GM21529 (cell line): ENCODE measurements around the gene NEDD8.

Source experiments
- ATAC-seq: cut with Tn5 transposase; IDR thresholded peaks from one replicate; pipeline ENCODE4 v1.9.1; 2021; ENCODE audit not compliant: unreplicated experiment

Gene NEDD8

GRCh38 chr14:24232121-24232644 is at the start of gene NEDD8:
NEDD8 (minus strand) TSS chr14:24232367; CDS start chr14:24232267, 100 bp downstream.
- peak; percentile 78 for ATAC-seq

GRCh38 chr14:24281636-24282035 is 49.5 kb upstream of the NEDD8 start:
- ATAC-seq = no peak

GRCh38 chr14:24280797-24281460 is 48.8 kb upstream of the NEDD8 start:
- no peak for ATAC-seq

GRCh38 chr14:24279301-24280186 is 47.4 kb upstream of the NEDD8 start:
- ATAC-seq = peak; percentile 69

- ATAC-seq = no peak
These were observed 46.3 kb upstream of the NEDD8 start for GRCh38 chr14:24278424-24278823.

- no peak for ATAC-seq
These were observed 45.6 kb upstream of the NEDD8 start for GRCh38 chr14:24277606-24278321.

- no peak for ATAC-seq
These were observed 44.9 kb upstream of the NEDD8 start for GRCh38 chr14:24277071-24277470.

GRCh38 chr14:24274101-24274543 is 42.0 kb upstream of the NEDD8 start:
- ATAC-seq = peak; percentile 43

GRCh38 chr14:24273422-24273998 is 41.3 kb upstream of the NEDD8 start:
- no peak for ATAC-seq

- ATAC-seq = no peak
These were observed 40.3 kb upstream of the NEDD8 start for GRCh38 chr14:24272467-24272866.

GRCh38 chr14:24271834-24272263 is 39.7 kb upstream of the NEDD8 start:
- ATAC-seq = no peak

- peak; percentile 81 for ATAC-seq
These were observed 39.1 kb upstream of the NEDD8 start, which contains the start of gene RABGGTA for GRCh38 chr14:24271134-24271833. RABGGTA (minus strand) TSS chr14:24271597; CDS start chr14:24271115, 482 bp downstream.

- no peak for ATAC-seq
These were observed 38.5 kb upstream of the NEDD8 start for GRCh38 chr14:24270537-24271133.

GRCh38 chr14:24269910-24270536 is 37.9 kb upstream of the NEDD8 start:
- no peak for ATAC-seq

GRCh38 chr14:24269368-24269767 is 37.2 kb upstream of the NEDD8 start:
- ATAC-seq = no peak

- ATAC-seq = no peak
These were observed 36.1 kb upstream of the NEDD8 start for GRCh38 chr14:24268225-24268624.

GRCh38 chr14:24267516-24267915 is 35.3 kb upstream of the NEDD8 start:
- no peak for ATAC-seq

- no peak for ATAC-seq
These were observed 34.4 kb upstream of the NEDD8 start for GRCh38 chr14:24266344-24267244.
